PFSK-1 (cell line): ENCODE data around the gene ENG.

ENCODE experiments used
- FOXP2 ChIP-seq: optimal IDR thresholded peaks from 2 replicates; pipeline ENCODE3; 2011; ENCODE audit warnings: borderline replicate concordance, control low read depth, inconsistent platforms; ENCODE audit not compliant: insufficient read depth; ENCODE audit errors: extremely low read length, extremely low read depth
- POLR2AphosphoS5 ChIP-seq: IDR thresholded peaks from 2 replicates; pipeline ENCODE4 v1.6.1; 2012; ENCODE audit warnings: low read depth, mild to moderate bottlenecking, control low read depth, low read length, moderate library complexity
- SIN3A ChIP-seq: IDR thresholded peaks from 2 replicates; pipeline ENCODE4 v1.6.1; 2012; ENCODE audit warnings: mild to moderate bottlenecking, low read length, moderate library complexity, borderline replicate concordance; ENCODE audit not compliant: insufficient read depth
- TAF1 ChIP-seq: IDR thresholded peaks from 2 replicates; pipeline ENCODE4 v1.6.1; 2012; ENCODE audit warnings: low read length, control low read depth, borderline replicate concordance; ENCODE audit not compliant: insufficient read depth
- TF ChIP-seq, protein P1 (sequence below), 2 experiments: IDR thresholded peaks; 2 replicates each; pipeline versions ENCODE4 v1.6.1 to v1.8.0; 2011 to 2012; ENCODE audit warnings: low read depth in 2 of 2, low read length in 2 of 2, control low read depth in 1 of 2, inconsistent platforms in 1 of 2, mild to moderate bottlenecking in 1 of 2, moderate library complexity in 1 of 2; ENCODE audit not compliant: insufficient read depth in 1 of 2

DNA sequence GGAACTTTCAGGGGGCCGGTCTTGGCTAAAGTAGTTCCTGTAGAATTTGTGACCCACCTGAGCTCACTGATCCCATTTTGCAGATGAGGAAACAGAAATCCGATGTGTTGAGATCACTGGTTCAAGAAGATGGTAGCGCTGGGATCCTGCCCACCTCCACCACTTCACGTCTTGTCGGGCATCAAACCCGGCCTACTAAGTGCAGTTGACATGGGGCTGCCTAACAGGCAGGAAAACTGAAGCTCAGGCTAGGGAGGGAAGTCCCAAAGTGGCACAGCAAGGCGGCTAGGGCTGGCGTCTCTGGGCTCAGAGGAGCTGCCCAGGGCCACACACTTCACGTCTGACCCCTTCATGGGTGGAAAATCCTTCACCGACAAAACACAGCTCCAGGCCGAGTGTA, 502 bp upstream of the ENG start:
- TF ChIP-seq POLR2AphosphoS5 (no peak), TAF1 (no peak), FOXP2 (no peak), SIN3A (no peak)
- TF ChIP-seq, protein P1, sequence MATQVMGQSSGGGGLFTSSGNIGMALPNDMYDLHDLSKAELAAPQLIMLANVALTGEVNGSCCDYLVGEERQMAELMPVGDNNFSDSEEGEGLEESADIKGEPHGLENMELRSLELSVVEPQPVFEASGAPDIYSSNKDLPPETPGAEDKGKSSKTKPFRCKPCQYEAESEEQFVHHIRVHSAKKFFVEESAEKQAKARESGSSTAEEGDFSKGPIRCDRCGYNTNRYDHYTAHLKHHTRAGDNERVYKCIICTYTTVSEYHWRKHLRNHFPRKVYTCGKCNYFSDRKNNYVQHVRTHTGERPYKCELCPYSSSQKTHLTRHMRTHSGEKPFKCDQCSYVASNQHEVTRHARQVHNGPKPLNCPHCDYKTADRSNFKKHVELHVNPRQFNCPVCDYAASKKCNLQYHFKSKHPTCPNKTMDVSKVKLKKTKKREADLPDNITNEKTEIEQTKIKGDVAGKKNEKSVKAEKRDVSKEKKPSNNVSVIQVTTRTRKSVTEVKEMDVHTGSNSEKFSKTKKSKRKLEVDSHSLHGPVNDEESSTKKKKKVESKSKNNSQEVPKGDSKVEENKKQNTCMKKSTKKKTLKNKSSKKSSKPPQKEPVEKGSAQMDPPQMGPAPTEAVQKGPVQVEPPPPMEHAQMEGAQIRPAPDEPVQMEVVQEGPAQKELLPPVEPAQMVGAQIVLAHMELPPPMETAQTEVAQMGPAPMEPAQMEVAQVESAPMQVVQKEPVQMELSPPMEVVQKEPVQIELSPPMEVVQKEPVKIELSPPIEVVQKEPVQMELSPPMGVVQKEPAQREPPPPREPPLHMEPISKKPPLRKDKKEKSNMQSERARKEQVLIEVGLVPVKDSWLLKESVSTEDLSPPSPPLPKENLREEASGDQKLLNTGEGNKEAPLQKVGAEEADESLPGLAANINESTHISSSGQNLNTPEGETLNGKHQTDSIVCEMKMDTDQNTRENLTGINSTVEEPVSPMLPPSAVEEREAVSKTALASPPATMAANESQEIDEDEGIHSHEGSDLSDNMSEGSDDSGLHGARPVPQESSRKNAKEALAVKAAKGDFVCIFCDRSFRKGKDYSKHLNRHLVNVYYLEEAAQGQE (IDR thresholded peaks at IDR 0.05; ENCODE audit: insufficient read depth in 1 of 2, low read depth in 2 of 2, low read length in 2 of 2): no peak
